ENCODE results near the gene WDR33. TPM values are rescaled to one million over a fixed set of nuclear protein-coding genes. Genes with fewer than 3 reads are reported as not detected.

WDR33 gene
- total RNA-seq, 4 donors from 2014 or later = 42.3 to 53.2 (median 45.8) TPM

DNA sequence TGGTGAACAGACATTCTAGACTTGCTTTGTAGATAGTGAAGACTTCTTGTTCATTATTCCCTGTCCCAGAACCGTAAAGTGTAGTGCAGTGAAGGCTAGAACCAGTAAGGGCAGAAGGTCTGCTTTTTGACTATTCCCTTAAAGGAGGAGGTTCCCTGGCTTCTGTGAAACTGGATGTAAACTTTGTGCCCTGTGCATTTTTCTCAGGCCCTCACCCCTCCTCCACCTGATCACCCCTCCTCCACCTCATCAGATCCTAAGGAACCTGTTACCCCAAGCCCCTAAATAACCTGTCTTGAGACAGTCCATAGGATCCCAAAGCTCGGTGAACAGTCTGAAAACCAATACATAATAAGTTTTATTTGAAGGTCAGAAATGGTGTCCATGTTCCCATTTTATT lies 75.9 kb downstream of the WDR33 start:
- TF ChIP-seq CTCF (IDR thresholded peaks at IDR 0.05; ENCODE audit: low read depth) = no peak

DNA sequence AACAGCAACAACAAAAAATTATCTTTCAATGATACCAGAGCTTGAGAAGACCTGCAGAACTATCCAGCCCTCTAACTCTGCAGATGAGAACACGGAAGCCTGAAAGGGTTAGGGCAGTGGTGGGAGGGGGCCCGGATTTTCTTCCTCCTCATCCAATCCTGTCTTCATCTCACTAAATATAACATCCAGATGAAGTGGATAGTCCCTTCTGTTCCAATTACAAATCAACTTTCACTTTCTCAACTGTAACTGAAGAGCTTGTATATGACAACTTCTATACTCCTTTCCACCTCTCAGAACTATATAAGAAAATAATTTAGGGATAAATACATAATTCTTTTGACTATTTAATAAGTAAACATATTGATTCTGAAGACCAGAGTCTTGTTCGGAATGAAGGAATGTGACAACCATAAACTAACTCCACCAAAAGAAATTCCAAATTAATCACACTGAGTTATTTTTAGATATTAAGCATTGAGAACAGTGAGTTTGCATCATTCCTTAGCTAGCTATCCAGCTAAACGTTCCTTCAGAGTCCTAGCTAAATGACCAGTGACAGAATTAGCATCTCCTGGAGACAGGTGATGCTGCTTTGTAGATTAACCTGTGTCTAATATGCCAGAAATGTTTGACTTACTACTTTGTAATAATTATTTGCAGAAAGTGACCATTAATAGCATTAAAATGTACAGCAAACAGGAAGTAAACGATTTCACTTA lies 77.0 kb downstream of the WDR33 start:
- TF ChIP-seq CTCF (IDR thresholded peaks at IDR 0.05; ENCODE audit: low read depth) = no peak

DNA sequence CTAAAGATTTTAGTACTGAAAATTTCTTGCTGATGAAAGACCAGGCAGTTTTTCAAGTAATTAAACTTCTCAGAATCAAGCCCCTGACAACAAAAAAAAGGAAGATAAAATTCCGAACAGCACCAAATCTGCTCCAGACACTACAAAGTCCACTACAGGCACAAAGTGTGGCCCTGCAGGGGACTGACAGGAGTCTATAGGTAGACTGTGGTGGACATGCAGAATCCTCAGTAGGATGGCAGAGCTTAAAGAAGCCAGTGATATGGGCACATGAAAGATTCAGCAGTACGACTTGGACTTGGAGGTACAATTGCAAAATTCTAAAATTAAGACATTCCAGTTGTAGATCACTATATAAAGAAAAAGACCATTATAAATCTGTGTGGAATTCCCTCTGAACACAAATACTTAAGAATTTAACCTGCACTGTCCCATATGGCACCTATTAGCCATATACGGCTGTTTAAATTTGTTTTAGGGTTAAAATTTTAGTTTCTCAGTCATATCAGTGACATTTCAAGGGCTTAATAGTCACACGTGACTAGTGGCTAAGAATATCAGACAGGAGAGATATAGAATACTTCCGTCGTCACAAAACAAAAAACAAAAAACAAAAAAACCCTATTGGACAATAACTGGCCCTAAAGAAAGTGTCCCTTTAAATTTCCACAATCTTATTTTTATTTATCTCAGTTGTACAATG lies 77.7 kb downstream of the WDR33 start:
- TF ChIP-seq CTCF (IDR thresholded peaks at IDR 0.05; ENCODE audit: low read depth) = no peak

GRCh38 chr2:127726158-127726880 lies 84.7 kb downstream of the WDR33 start:
- TF ChIP-seq CTCF (IDR thresholded peaks at IDR 0.05; ENCODE audit: low read depth) = no peak

DNA sequence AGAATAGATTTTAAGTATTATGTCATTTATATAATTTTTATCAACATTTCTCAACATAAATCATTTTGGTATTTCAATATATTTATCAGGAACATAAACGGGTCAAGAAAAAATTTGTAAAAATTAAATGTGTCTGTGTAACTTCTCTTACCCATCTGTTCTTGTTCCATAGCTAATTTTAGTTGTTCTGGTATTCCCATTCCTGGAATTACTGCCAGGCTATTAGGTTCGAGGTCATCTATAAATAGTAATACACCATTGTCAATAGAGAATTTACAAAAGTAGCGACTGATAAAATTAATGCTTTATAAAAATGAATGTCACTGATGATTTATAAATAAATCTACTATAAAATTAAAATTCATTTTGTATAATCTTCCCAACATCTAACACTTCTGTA lies 88.2 kb downstream of the WDR33 start:
- no peak for TF ChIP-seq CTCF (IDR thresholded peaks at IDR 0.05; ENCODE audit: low read depth)

DNA sequence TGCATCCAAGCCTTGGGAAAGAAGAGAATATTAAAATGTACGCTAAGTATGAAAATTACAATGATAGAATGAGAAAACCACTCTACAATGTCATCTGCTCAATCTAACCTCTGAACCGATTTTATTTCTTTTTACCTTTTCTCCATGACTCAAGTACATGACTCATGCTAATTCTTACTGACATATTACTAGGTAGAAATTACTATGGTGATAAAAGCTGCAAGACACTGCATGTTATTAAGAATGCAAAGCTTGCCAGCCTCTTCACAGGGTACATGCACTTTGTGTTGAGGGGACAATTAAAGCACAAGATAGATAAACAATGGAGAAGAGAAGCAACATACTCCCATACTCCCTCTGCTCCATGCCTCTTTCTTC lies 89.0 kb downstream of the WDR33 start:
- no peak for TF ChIP-seq CTCF (IDR thresholded peaks at IDR 0.05; ENCODE audit: low read depth)
